Panc1 (cell line): ENCODE data around the gene PRIMPOL.

Source experiments
- CTCF ChIP-seq: fragments of 450-650 bp; IDR thresholded peaks from 2 replicates; pipeline ENCODE4 v1.5.1; 2017; ENCODE audit warnings: mild to moderate bottlenecking
- POLR2AphosphoS5 ChIP-seq: IDR thresholded peaks from 2 replicates; pipeline ENCODE4 v1.6.1; 2012; ENCODE audit warnings: mild to moderate bottlenecking, low read depth, low read length, moderate library complexity

- TF ChIP-seq CTCF (no peak), POLR2AphosphoS5 (no peak)
Measured at GRCh38 chr4:184697956-184698355, 48.4 kb downstream of the PRIMPOL start.
